Astrocyte (in vitro differentiated cells and primary cell): ENCODE results near the gene MAML2. TPM values are rescaled to one million over a fixed set of nuclear protein-coding genes. Genes with fewer than 3 reads are reported as not detected.
A peak's percentile ranks its signal among the peaks of the same experiment; 100 is the strongest.
"Not testable (repeated sequence)": the region's sequence is repeated elsewhere in the genome, so short reads cannot be mapped to it uniquely, and the experiment has no call there.

Experiments used
- DNase-seq: peaks from one replicate; pipeline ENCODE4 v3.0.0-alpha.2; 2010; ENCODE audit warnings: low read depth
- FAIRE-seq: peaks from 2 replicates; lab custom pipeline; 2011; peaks lifted over from hg19 to GRCh38; lab: Jason Lieb, UNC
- H2AFZ ChIP-seq: 2 replicates; pipeline ENCODE4 v1.6.0; 2012; ENCODE audit warnings: low read depth, low read length, inconsistent platforms
- H3K27ac ChIP-seq: 2 replicates; pipeline ENCODE4 v1.5.1; 2011; ENCODE audit warnings: low read depth, low read length, inconsistent platforms
- H3K27me3 ChIP-seq: 2 replicates; pipeline ENCODE4 v1.6.0; 2011; ENCODE audit warnings: low read length, inconsistent platforms; ENCODE audit not compliant: insufficient read depth
- H3K36me3 ChIP-seq: 2 replicates; pipeline ENCODE4 v1.5.1; 2011; ENCODE audit warnings: low read length, inconsistent platforms; ENCODE audit not compliant: insufficient read depth
- H3K4me1 ChIP-seq: 2 replicates; pipeline ENCODE4 v1.5.1; 2011; ENCODE audit warnings: low read length, inconsistent platforms; ENCODE audit not compliant: insufficient read depth
- H3K4me2 ChIP-seq: 2 replicates; pipeline ENCODE4 v1.6.0; 2012; ENCODE audit warnings: low read length, inconsistent platforms
- H3K4me3 ChIP-seq: 2 replicates; pipeline ENCODE4 v1.5.1; 2011; ENCODE audit warnings: low read depth, mild to moderate bottlenecking, low read length, inconsistent platforms; ENCODE audit not compliant: insufficient read depth
- H3K79me2 ChIP-seq: 2 replicates; pipeline ENCODE4 v1.6.0; 2012; ENCODE audit warnings: mild to moderate bottlenecking, low read length, inconsistent platforms; ENCODE audit not compliant: insufficient read depth
- H3K9ac ChIP-seq: 2 replicates; pipeline ENCODE4 v1.6.0; 2012; ENCODE audit warnings: mild to moderate bottlenecking, low read length, inconsistent platforms
- H3K9me3 ChIP-seq: 2 replicates; pipeline ENCODE4 v1.5.1; 2012; ENCODE audit warnings: low read depth, mild to moderate bottlenecking, low read length, inconsistent platforms; ENCODE audit not compliant: insufficient read depth
- H4K20me1 ChIP-seq: 2 replicates; pipeline ENCODE4 v1.6.0; 2012; ENCODE audit warnings: low read length, inconsistent platforms; ENCODE audit not compliant: insufficient read depth
- H3K27ac Mint-ChIP-seq: one replicate; pipeline ENCODE4 v1.8.0; 2021; ENCODE audit warnings: mild to moderate bottlenecking, mixed read lengths; ENCODE audit not compliant: unreplicated experiment
- H3K27me3 Mint-ChIP-seq: one replicate; pipeline ENCODE4 v1.8.0; 2021; ENCODE audit warnings: low read depth, mixed read lengths; ENCODE audit not compliant: unreplicated experiment
- H3K36me3 Mint-ChIP-seq: one replicate; pipeline ENCODE4 v1.8.0; 2021; ENCODE audit warnings: low read depth, mixed read lengths; ENCODE audit not compliant: unreplicated experiment
- H3K4me1 Mint-ChIP-seq: one replicate; pipeline ENCODE4 v1.8.0; 2021; ENCODE audit warnings: low read depth, mixed read lengths; ENCODE audit not compliant: unreplicated experiment
- H3K4me3 Mint-ChIP-seq: one replicate; pipeline ENCODE4 v1.8.0; 2021; ENCODE audit warnings: mild to moderate bottlenecking, moderate library complexity, mixed read lengths; ENCODE audit not compliant: unreplicated experiment
- H3K9me3 Mint-ChIP-seq: one replicate; pipeline ENCODE4 v1.8.0; 2021; ENCODE audit warnings: mild to moderate bottlenecking, mixed read lengths; ENCODE audit not compliant: unreplicated experiment
- CTCF ChIP-seq: IDR thresholded peaks from 2 replicates; pipeline ENCODE4 v1.5.1; 2011; ENCODE audit warnings: low read depth, mild to moderate bottlenecking, inconsistent platforms, low read length, moderate library complexity; ENCODE audit not compliant: insufficient read depth
- EZH2 ChIP-seq: IDR thresholded peaks from 2 replicates; pipeline ENCODE4 v1.6.1; 2012; ENCODE audit warnings: mild to moderate bottlenecking, low read length, inconsistent platforms; ENCODE audit not compliant: insufficient read depth
- total RNA-seq: library from RNA; stranded (reverse); gene quantifications from 2 replicates; pipeline ENCODE4 v1.2.1, GENCODE V29; 2021

Gene MAML2
- total RNA-seq, 1 donor from 2014 or later: 27.4 TPM

- Mint-ChIP-seq H3K9me3 (no peaks in the 10 kb centered on the region), H3K27me3 (no peaks in the 10 kb centered on the region), H3K27ac (peak overlapping the region; percentile 77), H3K4me3 (no peak overlapping the region), H3K36me3 (peaks cover 5% of the 10 kb centered on the region), H3K4me1 (peaks cover 50% of the 10 kb centered on the region)
- Histone ChIP-seq H3K79me2 (peaks cover 30% of the 10 kb centered on the region), H3K9ac (no peak overlapping the region), H3K4me1 (peaks cover 36% of the 10 kb centered on the region), H4K20me1 (no peaks in the 10 kb centered on the region), H3K9me3 (no peaks in the 10 kb centered on the region), H2AFZ (no peak overlapping the region), H3K36me3 (no peaks in the 10 kb centered on the region), H3K27me3 (no peaks in the 10 kb centered on the region), H3K4me2 (no peak overlapping the region), H3K4me3 (no peak overlapping the region), H3K27ac (no peak overlapping the region)
- FAIRE-seq (no peak), DNase-seq (no peak)
- TF ChIP-seq EZH2 (no peak), CTCF (no peak)
Observed at GRCh38 chr11:96185220-96185768, 157.7 kb downstream of the MAML2 start.

- peaks cover 21% of the 10 kb centered on the region for H3K79me2 ChIP-seq
- not testable (repeated sequence) for H3K27ac Mint-ChIP-seq
Observed at GRCh38 chr11:96180937-96181336, 162.1 kb downstream of the MAML2 start.

GRCh38 chr11:96180341-96180740 is 162.7 kb downstream of the MAML2 start:
- no peak for TF ChIP-seq CTCF
- no peak overlapping the region for H3K27ac Mint-ChIP-seq
- DNase-seq (no peak), FAIRE-seq (no peak)
- Histone ChIP-seq H2AFZ (no peak overlapping the region), H3K4me3 (no peak overlapping the region), H3K36me3 (no peaks in the 10 kb centered on the region), H3K27ac (no peak overlapping the region), H3K4me1 (no peaks in the 10 kb centered on the region), H3K9ac (no peak overlapping the region), H3K79me2 (peaks cover 15% of the 10 kb centered on the region), H3K9me3 (no peaks in the 10 kb centered on the region), H4K20me1 (peaks cover 3% of the 10 kb centered on the region), H3K27me3 (no peaks in the 10 kb centered on the region), H3K4me2 (no peak overlapping the region)
- H3K4me3 Mint-ChIP-seq: no peak overlapping the region
- no peaks in the 10 kb centered on the region for H3K27me3 Mint-ChIP-seq
- H3K4me1 Mint-ChIP-seq: peaks cover 11% of the 10 kb centered on the region
- H3K36me3 Mint-ChIP-seq: peaks cover 11% of the 10 kb centered on the region
- no peaks in the 10 kb centered on the region for H3K9me3 Mint-ChIP-seq

More at GRCh38 chr11:96180937-96181336, 162.1 kb downstream of the MAML2 start:
- not testable (repeated sequence) for H3K9me3 ChIP-seq, DNase-seq, FAIRE-seq, H3K36me3 ChIP-seq, H3K4me1 ChIP-seq, H3K27me3 Mint-ChIP-seq, H2AFZ ChIP-seq, H3K4me2 ChIP-seq, H3K27ac ChIP-seq, H3K4me3 Mint-ChIP-seq, H3K9me3 Mint-ChIP-seq, H3K9ac ChIP-seq, H3K4me3 ChIP-seq, H4K20me1 ChIP-seq, H3K27me3 ChIP-seq
- Mint-ChIP-seq H3K36me3 (peaks cover 11% of the 10 kb centered on the region), H3K4me1 (peaks cover 16% of the 10 kb centered on the region)
